Lower lobe of right lung (tissue), 2 donors: ENCODE data around the gene IAH1. TPM values are rescaled to one million over a fixed set of nuclear protein-coding genes. Genes with fewer than 3 reads are reported as not detected.

ENCODE experiments used
- ATAC-seq, 2 donors: fragments of 200-7000 bp; cut with Tn5 transposase; one replicate each; pipeline ENCODE4 v1.9.1; 2020 to 2022; ENCODE audit warnings: mild to moderate bottlenecking in 2 of 2, moderate library complexity in 2 of 2
- DNase-seq: peaks from one replicate; pipeline ENCODE4 v3.0.0-alpha.2; 2020
- H3K27ac ChIP-seq: fragments of 200-600 bp; one replicate; pipeline ENCODE4 v1.8.0; 2022
- H3K27me3 ChIP-seq: fragments of 200-600 bp; one replicate; pipeline ENCODE4 v1.8.0; 2022; ENCODE audit warnings: low read depth
- H3K36me3 ChIP-seq: fragments of 200-600 bp; one replicate; pipeline ENCODE4 v1.8.0; 2022; ENCODE audit warnings: mild to moderate bottlenecking
- H3K4me1 ChIP-seq: fragments of 200-600 bp; one replicate; pipeline ENCODE4 v1.8.0; 2022
- H3K4me3 ChIP-seq: fragments of 200-600 bp; one replicate; pipeline ENCODE4 v1.8.0; 2022; ENCODE audit warnings: mild to moderate bottlenecking
- H3K9me3 ChIP-seq: fragments of 200-600 bp; one replicate; pipeline ENCODE4 v1.8.0; 2022
- intact Hi-C: fragments of 100-400 bp; cut with DNase I; formaldehyde crosslinking; loops from one replicate; pipeline ENCODE4 v1.11.0; 2022
- total RNA-seq: library from RNA; stranded (reverse); fragmentation: NEBNext Ultra II Directional; extraction: Animal tissue kit (Norgen Biotek cat#: 25700); gene quantifications from one replicate; pipeline ENCODE4 v1.2.1, GENCODE V29; 2021
- TF ChIP-seq, protein P1 (sequence below): fragments of 200-600 bp; IDR thresholded peaks from one replicate; pipeline ENCODE4 v1.8.0; 2022; ENCODE audit warnings: antibody characterized with exemption, mild to moderate bottlenecking
- donor health status: DM: no; HTN: yes; CAD: no; lungs with severe emphysema.

The IAH1 gene
- total RNA-seq, 1 donor from 2014 or later: 42.6 TPM

DNA sequence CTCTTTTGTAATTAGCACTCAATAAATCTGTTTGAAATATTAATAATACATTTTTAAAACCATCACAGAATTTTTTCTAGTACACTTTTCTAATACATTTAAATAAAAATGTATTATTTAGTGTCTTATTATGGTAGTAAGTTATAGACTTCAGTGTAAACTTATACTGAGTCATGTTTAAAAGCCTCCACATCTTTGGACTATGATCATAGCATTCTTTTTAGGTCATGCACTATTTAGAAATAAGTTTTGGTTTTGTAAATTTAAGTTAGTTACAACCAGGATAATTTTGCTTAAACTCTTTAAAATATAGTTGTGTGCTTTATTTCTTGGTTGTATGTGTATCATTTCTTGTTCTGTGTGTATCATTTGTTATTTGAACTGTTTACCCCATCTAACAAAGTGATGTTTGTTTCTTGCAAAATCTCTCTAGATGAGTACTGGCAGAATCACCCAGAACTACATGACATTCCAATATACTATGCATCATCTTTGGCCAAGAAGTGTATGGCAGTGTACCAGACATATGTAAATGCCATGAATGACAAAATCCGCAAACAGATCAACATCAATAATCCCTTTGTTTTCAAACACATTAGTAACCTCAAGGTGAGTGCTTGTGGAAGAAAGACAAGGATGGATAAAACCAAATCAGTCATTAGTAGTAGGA is 34.2 kb upstream of the IAH1 start:
- TF ChIP-seq, protein P1, sequence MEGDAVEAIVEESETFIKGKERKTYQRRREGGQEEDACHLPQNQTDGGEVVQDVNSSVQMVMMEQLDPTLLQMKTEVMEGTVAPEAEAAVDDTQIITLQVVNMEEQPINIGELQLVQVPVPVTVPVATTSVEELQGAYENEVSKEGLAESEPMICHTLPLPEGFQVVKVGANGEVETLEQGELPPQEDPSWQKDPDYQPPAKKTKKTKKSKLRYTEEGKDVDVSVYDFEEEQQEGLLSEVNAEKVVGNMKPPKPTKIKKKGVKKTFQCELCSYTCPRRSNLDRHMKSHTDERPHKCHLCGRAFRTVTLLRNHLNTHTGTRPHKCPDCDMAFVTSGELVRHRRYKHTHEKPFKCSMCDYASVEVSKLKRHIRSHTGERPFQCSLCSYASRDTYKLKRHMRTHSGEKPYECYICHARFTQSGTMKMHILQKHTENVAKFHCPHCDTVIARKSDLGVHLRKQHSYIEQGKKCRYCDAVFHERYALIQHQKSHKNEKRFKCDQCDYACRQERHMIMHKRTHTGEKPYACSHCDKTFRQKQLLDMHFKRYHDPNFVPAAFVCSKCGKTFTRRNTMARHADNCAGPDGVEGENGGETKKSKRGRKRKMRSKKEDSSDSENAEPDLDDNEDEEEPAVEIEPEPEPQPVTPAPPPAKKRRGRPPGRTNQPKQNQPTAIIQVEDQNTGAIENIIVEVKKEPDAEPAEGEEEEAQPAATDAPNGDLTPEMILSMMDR: no peak
- ATAC-seq: no peak
- Histone ChIP-seq H3K27me3 (no peaks in the 10 kb centered on the region), H3K4me1 (no peaks in the 10 kb centered on the region), H3K27ac (no peak overlapping the region), H3K9me3 (no peaks in the 10 kb centered on the region), H3K4me3 (no peak overlapping the region), H3K36me3 (peaks cover 88% of the 10 kb centered on the region)
- intact Hi-C loops: no loop called here
- DNase-seq: no peak

DNA sequence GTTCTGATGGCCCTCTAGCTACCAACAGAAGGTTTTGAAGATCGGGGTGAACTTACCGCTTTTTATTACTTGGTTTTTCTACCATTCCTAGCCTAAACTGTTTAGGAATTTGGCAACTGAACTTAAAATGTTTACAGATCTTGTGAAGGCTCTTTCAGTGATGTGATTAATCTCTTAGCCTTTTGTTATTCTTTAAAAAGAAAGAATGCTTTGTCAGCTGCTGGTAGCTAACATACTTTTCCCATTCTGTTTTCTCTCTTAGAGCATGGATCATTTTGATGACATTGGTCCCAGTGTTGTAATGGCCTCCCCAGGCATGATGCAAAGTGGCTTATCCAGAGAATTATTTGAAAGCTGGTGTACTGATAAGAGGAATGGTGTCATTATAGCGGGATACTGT is 32.8 kb upstream of the IAH1 start:
- DNase-seq (no peak), ATAC-seq (no peak)
- Histone ChIP-seq H3K4me1 (no peaks in the 10 kb centered on the region), H3K4me3 (no peak overlapping the region), H3K36me3 (peaks cover 88% of the 10 kb centered on the region), H3K9me3 (no peaks in the 10 kb centered on the region), H3K27ac (no peak overlapping the region), H3K27me3 (no peaks in the 10 kb centered on the region)
- TF ChIP-seq, protein P1: no peak
- intact Hi-C loops: no loop called here

DNA sequence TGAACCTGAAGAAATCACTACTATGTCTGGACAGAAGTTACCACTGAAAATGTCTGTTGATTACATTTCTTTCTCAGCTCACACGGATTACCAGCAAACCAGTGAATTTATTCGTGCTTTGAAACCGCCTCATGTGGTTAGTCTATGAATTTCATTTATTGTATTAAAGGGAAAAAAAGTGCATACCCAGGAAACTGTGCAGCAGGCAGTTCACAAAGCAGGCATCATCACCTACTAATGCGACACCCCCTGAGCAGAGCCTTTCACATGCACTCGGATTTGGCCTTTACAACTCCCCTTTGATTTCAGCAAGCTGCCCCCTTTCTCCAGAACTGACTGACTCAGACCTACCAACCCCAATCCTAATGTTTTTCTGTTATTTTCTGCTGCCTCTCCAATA is 30.8 kb upstream of the IAH1 start:
- H3K27ac ChIP-seq: no peak overlapping the region
- H3K4me3 ChIP-seq: no peak overlapping the region
- no peaks in the 10 kb centered on the region for H3K27me3 ChIP-seq
- intact Hi-C loops: no loop called here
- DNase-seq (no peak), ATAC-seq (no peak)
- peaks cover 86% of the 10 kb centered on the region for H3K36me3 ChIP-seq
- no peaks in the 10 kb centered on the region for H3K9me3 ChIP-seq
- no peaks in the 10 kb centered on the region for H3K4me1 ChIP-seq
- TF ChIP-seq, protein P1: no peak

DNA sequence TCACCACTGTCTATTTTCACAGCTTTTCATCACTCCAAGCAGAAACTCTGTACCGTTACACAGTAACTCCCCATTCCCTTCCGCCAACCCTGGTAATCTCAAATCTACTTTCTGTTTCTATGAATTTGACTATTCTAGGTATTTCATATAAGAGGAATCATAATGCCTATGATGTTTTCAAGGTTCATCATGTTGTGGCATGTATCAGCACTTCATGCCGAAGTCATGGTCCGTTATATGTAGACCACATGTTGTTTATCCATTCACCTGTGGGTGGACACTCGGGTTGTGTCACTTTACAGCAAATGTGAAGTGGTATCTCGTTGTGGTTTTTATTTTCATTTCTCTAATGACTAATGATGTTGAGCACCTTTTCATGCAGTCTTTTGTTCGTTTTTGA is 29.3 kb upstream of the IAH1 start:
- Histone ChIP-seq H3K36me3 (peaks cover 83% of the 10 kb centered on the region), H3K27ac (no peak overlapping the region), H3K4me3 (no peak overlapping the region), H3K27me3 (no peaks in the 10 kb centered on the region), H3K9me3 (no peaks in the 10 kb centered on the region), H3K4me1 (no peaks in the 10 kb centered on the region)
- ATAC-seq (no peak), DNase-seq (no peak)
- intact Hi-C loops: no loop called here
- TF ChIP-seq, protein P1: no peak

DNA sequence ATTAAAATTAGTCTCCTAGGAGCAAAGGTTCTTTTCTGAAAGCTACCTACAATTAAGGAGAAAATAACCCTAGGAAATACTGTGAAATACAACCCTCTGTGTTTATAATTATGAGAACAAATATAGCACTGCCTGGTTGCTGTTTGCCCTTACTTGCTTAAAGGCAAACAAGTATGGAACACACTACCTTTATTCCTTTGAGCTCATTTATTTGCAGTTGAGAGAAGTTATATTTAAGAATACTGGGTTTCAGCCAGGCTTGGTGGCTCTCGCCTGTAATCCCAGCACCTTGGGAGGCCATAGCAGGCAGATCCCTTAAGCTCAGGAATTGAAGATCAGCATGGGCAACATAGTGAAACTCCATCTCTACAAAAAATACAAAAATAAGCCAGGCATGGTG is 23.1 kb upstream of the IAH1 start:
- no peak overlapping the region for H3K27ac ChIP-seq
- no peak overlapping the region for H3K4me3 ChIP-seq
- no peaks in the 10 kb centered on the region for H3K27me3 ChIP-seq
- TF ChIP-seq, protein P1: no peak
- no peaks in the 10 kb centered on the region for H3K9me3 ChIP-seq
- H3K4me1 ChIP-seq: no peaks in the 10 kb centered on the region
- peaks cover 78% of the 10 kb centered on the region for H3K36me3 ChIP-seq
- no peak for DNase-seq
- no peak for ATAC-seq
- intact Hi-C loops: no loop called here
